OCI-LY7 (cell line): ENCODE results near the gene FAM171A2.

Source experiments
- CTCF ChIP-seq: fragments of 200-600 bp; sonication (generic); conservative IDR thresholded peaks from 2 replicates; pipeline ENCODE4 v1.5.1; 2014; ENCODE audit warnings: mild to moderate bottlenecking, antibody characterized with exemption, low read length, moderate library complexity, mixed read lengths
- EZH2phosphoT487 ChIP-seq: fragments of 200-600 bp; sonication (generic); IDR thresholded peaks from 2 replicates; pipeline ENCODE4 v1.6.1; 2018; ENCODE audit warnings: low read depth, borderline replicate concordance, mild to moderate bottlenecking, mixed run types, antibody characterized with exemption, low read length, moderate library complexity, mixed read lengths

DNA sequence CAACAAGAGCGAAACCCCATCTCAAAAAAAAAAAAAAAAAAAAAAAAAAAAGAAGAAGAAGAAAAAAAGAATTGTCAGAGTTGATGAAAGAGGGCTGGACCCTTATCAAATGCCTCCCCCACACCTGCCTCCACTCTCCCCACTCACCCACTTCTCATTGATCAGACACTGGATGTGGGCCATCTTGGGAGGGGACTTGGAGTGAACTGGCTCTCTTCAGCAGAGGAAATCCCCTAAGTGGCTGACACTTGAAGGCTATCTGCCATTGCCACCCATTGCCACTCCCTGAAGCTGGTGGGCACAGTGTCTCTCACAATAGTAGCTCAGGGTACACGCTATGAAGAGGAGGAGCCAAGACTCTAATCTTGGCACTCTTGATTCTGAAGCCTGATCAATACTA, 24.2 kb upstream of the FAM171A2 start:
- TF ChIP-seq CTCF = no peak
- no peak for TF ChIP-seq EZH2phosphoT487
